Measurements from ENCODE around the gene MTURN. TPM values are rescaled to one million over a fixed set of nuclear protein-coding genes. Genes with fewer than 3 reads are reported as not detected.
A peak's percentile ranks its signal among the peaks of the same experiment; 100 is the strongest.

The MTURN gene
- total and polyA plus RNA-seq, 9 of the 15 experiments (the other 6 are each of a cell fraction or from before 2014, with no cell fraction given): 0.94 to 14.8 (median 6.4) TPM

DNA sequence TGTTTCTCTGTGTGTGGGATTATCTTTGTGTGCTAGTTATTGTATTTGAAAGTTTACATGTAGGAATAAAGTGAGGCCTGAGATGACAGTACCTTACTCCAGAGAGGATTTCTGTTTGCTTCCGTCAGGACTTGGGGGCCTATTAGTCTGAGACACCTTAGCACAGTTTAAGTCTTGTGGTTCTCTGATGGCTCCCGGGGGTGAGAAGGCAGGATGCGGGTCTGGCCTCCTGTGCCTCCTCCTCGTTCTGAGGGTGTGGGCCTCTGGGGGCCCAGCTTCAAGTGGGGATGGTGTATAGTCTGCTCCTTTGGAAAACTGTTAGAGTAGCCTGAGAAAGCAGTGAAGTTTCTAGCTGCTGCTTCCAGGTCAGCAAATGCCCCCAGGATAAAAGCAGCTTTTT, 12.4 kb downstream of the MTURN start:
- DNase-seq (ENCODE audit: extremely low read depth in 1 of 4, low spot score in 3 of 4) (peak in 1 of 4 experiments; percentile 43), ATAC-seq (peak; percentile 15), FAIRE-seq (no peak)
- BruUV-seq (replicated peaks): no TSS peak
- peaks cover under 1% of the 10 kb centered on the region; the same call in 1 of the 3 replicates for H3K36me3 ChIP-seq (ENCODE audit: control insufficient read depth, insufficient read depth, low read length)
- no peak overlapping the region for H3K4me3 ChIP-seq
- 46% methylated on average over 4 of the region's 4 CpGs for WGBS (ENCODE audit: insufficient coverage, low coverage, missing lambda C conversion rate)
- H2AFZ ChIP-seq (ENCODE audit: low read depth, low read length): peak overlapping the region; percentile 7; the same call in 1 of the 2 replicates
- CTCF ChIA-PET (ENCODE audit: low intra/inter-chr PET ratio): no interaction called here
- peak overlapping the region; percentile 34; the same call in 2 of the 3 replicates for H3K27ac ChIP-seq (ENCODE audit: extremely low read depth, low read depth, low read length)
- H3K27me3 ChIP-seq (ENCODE audit: control insufficient read depth in 2 of 2, insufficient read depth in 2 of 2, low read length in 2 of 2): no peaks in the 10 kb centered on the region
- POLR2A ChIA-PET: interaction anchor here (0.6 to 1.8 kb wide), 4 partner anchors 10 to 262 kb away, joined by 3 to 4 read pairs (median 3); no protein-coding TSS in a partner anchor
- H4K20me1 ChIP-seq (replicated peaks; ENCODE audit: control insufficient read depth, insufficient read depth, low read length): no peaks in the 10 kb centered on the region
- in situ Hi-C loops (cut with MboI) (no loop called here), intact Hi-C loops (cut with micrococcal nuclease) (no loop called here)
- H3K4me1 ChIP-seq (replicated peaks in 1 of 2; ENCODE audit: control insufficient read depth in 2 of 2, insufficient read depth in 2 of 2, low read length in 2 of 2): peaks cover 12 to 62% of the 10 kb centered on the region in 2 experiments; a peak in 4 of 5 replicates
- H3K9me1 ChIP-seq (ENCODE audit: control insufficient read depth, insufficient read depth, low read length): no peaks in the 10 kb centered on the region
- H3K79me2 ChIP-seq (ENCODE audit: control insufficient read depth, insufficient read depth, low read length): no peaks in the 10 kb centered on the region; the same call in 2 of the 3 replicates
- H3K4me2 ChIP-seq (ENCODE audit: insufficient read depth, low read length): peak overlapping the region; percentile 72; the same call in 1 of the 2 replicates
- H3K9me3 ChIP-seq (replicated peaks; ENCODE audit: control insufficient read depth, insufficient read depth, low read depth, low read length): no peaks in the 10 kb centered on the region
- peak overlapping the region; percentile 42 to 62; a peak in 3 of 4 replicates for H3K9ac ChIP-seq (ENCODE audit: insufficient read depth in 1 of 2, low read depth in 2 of 2, low read length in 2 of 2)
- TF ChIP-seq, protein P1, sequence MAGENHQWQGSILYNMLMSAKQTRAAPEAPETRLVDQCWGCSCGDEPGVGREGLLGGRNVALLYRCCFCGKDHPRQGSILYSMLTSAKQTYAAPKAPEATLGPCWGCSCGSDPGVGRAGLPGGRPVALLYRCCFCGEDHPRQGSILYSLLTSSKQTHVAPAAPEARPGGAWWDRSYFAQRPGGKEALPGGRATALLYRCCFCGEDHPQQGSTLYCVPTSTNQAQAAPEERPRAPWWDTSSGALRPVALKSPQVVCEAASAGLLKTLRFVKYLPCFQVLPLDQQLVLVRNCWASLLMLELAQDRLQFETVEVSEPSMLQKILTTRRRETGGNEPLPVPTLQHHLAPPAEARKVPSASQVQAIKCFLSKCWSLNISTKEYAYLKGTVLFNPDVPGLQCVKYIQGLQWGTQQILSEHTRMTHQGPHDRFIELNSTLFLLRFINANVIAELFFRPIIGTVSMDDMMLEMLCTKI (IDR thresholded peaks at IDR 0.05; ENCODE audit: partially characterized antibody): no peak
- TF ChIP-seq, protein P2, sequence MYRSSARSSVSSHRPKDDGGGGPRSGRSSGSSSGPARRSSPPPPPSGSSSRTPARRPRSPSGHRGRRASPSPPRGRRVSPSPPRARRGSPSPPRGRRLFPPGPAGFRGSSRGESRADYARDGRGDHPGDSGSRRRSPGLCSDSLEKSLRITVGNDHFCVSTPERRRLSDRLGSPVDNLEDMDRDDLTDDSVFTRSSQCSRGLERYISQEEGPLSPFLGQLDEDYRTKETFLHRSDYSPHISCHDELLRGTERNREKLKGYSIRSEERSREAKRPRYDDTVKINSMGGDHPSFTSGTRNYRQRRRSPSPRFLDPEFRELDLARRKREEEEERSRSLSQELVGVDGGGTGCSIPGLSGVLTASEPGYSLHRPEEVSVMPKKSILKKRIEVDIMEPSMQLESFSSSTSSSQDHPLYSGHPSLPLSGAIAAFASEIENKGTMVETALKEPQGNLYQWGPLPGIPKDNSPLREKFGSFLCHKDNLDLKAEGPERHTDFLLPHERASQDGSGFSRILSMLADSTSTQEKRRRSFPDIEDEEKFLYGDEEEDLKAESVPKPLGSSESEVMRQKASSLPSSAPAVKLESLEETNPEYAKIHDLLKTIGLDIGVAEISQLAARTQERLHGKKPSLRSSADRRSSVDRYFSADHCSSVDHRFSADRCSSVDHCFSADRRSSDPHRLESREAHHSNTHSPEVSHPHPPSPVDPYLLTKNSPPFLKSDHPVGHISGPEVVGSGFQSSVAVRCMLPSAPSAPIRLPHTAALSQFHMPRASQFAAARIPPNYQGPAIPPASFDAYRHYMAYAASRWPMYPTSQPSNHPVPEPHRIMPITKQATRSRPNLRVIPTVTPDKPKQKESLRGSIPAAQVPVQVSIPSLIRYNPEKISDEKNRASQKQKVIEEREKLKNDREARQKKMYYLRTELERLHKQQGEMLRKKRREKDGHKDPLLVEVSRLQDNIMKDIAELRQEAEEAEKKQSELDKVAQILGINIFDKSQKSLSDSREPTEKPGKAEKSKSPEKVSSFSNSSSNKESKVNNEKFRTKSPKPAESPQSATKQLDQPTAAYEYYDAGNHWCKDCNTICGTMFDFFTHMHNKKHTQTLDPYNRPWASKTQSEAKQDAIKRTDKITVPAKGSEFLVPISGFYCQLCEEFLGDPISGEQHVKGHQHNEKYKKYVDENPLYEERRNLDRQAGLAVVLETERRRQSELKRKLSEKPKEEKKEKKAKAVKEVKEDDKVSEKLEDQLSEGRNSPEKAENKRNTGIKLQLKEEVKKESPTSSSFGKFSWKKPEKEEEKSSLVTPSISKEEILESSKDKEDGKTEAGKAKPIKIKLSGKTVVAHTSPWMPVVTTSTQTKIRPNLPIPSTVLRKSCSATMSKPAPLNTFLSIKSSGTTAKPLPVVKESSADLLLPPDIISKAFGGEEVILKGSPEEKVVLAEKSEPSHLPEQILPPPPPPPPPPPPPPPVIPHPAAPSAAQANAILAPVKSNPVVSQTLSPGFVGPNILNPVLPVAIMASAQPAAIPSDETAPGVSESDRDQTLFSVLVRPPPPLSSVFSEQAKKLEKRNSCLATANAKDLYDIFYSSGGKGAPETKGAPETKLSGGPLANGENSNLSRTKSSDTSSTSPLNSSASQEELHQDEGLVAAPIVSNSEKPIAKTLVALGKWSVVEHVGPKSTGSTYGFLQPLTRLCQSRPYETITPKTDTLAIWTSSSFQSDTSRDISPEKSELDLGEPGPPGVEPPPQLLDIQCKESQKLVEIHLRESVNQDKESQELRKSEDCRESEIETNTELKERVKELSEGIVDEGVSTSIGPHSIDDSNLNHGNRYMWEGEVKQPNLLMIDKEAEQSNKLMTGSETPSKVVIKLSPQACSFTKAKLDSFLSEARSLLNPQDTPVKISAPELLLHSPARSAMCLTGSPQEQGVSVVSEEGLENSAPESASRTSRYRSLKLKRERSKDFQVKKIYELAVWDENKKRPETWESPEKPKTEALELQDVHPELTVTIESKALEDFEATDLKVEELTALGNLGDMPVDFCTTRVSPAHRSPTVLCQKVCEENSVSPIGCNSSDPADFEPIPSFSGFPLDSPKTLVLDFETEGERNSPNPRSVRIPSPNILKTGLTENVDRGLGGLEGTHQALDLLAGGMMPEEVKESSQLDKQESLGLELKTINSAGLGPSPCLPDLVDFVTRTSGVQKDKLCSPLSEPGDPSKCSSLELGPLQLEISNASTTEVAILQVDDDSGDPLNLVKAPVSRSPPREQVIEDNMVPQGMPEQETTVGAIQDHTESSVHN (IDR thresholded peaks at IDR 0.05; ENCODE audit: borderline replicate concordance in 1 of 2, low read depth in 1 of 2): no peak
- no peak for TF ChIP-seq SIX5 (IDR thresholded peaks at IDR 0.05; ENCODE audit: borderline replicate concordance in 1 of 2, insufficient read depth in 1 of 2, low read depth in 1 of 2, low read length in 2 of 2)
- no peak for TF ChIP-seq GATA2 (CRISPR knock-in tag; IDR thresholded peaks at IDR 0.05)
- no peak for TF ChIP-seq TAF1 (IDR thresholded peaks at IDR 0.05; ENCODE audit: control insufficient read depth, extremely low read depth, insufficient read depth, low read length, severe bottlenecking)
- TF ChIP-seq ZNF282 (CRISPR knock-in tag; IDR thresholded peaks at IDR 0.05): no peak
- no peak for TF ChIP-seq TARDBP (IDR thresholded peaks at IDR 0.05)
- no peak for TF ChIP-seq ZNF384 (IDR thresholded peaks at IDR 0.05; ENCODE audit: low read depth, low read length)
- TF ChIP-seq, protein P3, sequence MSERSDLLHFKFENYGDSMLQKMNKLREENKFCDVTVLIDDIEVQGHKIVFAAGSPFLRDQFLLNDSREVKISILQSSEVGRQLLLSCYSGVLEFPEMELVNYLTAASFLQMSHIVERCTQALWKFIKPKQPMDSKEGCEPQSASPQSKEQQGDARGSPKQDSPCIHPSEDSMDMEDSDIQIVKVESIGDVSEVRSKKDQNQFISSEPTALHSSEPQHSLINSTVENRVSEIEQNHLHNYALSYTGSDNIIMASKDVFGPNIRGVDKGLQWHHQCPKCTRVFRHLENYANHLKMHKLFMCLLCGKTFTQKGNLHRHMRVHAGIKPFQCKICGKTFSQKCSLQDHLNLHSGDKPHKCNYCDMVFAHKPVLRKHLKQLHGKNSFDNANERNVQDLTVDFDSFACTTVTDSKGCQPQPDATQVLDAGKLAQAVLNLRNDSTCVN (CRISPR knock-in tag; IDR thresholded peaks at IDR 0.05): no peak
- TF ChIP-seq CHD1 (IDR thresholded peaks at IDR 0.05; ENCODE audit: low read length): no peak
- TF ChIP-seq SMARCA4 (IDR thresholded peaks at IDR 0.05): no peak
